GM19025 (cell line): Measurements from ENCODE around the gene RABEP2.
"Not testable (repeated sequence)": the region's sequence is repeated elsewhere in the genome, so short reads cannot be mapped to it uniquely, and the experiment has no call there.

Experiments used
- ATAC-seq: cut with Tn5 transposase; IDR thresholded peaks from one replicate; pipeline ENCODE4 v1.9.1; 2021; ENCODE audit warnings: mild to moderate bottlenecking, low read depth, moderate library complexity; ENCODE audit not compliant: unreplicated experiment

The RABEP2 gene

GRCh38 chr16:28905229-28905754 is 19.7 kb downstream of the RABEP2 start:
- no peak for ATAC-seq

GRCh38 chr16:28904828-28905227 is 20.2 kb downstream of the RABEP2 start:
- ATAC-seq = no peak

- ATAC-seq = no peak
Observed at GRCh38 chr16:28904363-28904762, 20.7 kb downstream of the RABEP2 start.

- no peak for ATAC-seq
Observed at GRCh38 chr16:28903344-28904042, 21.5 kb downstream of the RABEP2 start.

- ATAC-seq = no peak
Observed at GRCh38 chr16:28902909-28903308, 22.1 kb downstream of the RABEP2 start.

- ATAC-seq = no peak
Observed at GRCh38 chr16:28901862-28902261, 23.2 kb downstream of the RABEP2 start.

GRCh38 chr16:28900601-28901000 is 24.4 kb downstream of the RABEP2 start:
- ATAC-seq = no peak

GRCh38 chr16:28899882-28900590 is 25.0 kb downstream of the RABEP2 start:
- no peak for ATAC-seq

- ATAC-seq = no peak
Observed at GRCh38 chr16:28898942-28899341, 26.1 kb downstream of the RABEP2 start.

- no peak for ATAC-seq
Observed at GRCh38 chr16:28898266-28898665, 26.8 kb downstream of the RABEP2 start.

- ATAC-seq = no peak
Observed at GRCh38 chr16:28897826-28898225, 27.2 kb downstream of the RABEP2 start.

- no peak for ATAC-seq
Observed at GRCh38 chr16:28895609-28896008, 29.4 kb downstream of the RABEP2 start.

- no peak for ATAC-seq
Observed at GRCh38 chr16:28893291-28893690, 31.7 kb downstream of the RABEP2 start.

GRCh38 chr16:28891964-28892890 is 32.8 kb downstream of the RABEP2 start:
- ATAC-seq = no peak

- ATAC-seq = not testable (repeated sequence)
Observed at GRCh38 chr16:28890355-28890754, 34.7 kb downstream of the RABEP2 start.

- ATAC-seq = no peak
Observed at GRCh38 chr16:28886945-28887344, 38.1 kb downstream of the RABEP2 start.

- no peak for ATAC-seq
Observed at GRCh38 chr16:28884045-28884444, 41.0 kb downstream of the RABEP2 start.

GRCh38 chr16:28883221-28883996 is 41.6 kb downstream of the RABEP2 start:
- ATAC-seq = no peak

GRCh38 chr16:28882551-28883160 is 42.4 kb downstream of the RABEP2 start:
- ATAC-seq = no peak

- not testable (repeated sequence) for ATAC-seq
Observed at GRCh38 chr16:28881565-28881964, 43.5 kb downstream of the RABEP2 start.
